HL-60 (cell line): ENCODE data around the gene TMEM213.

Source experiments
- DNase-seq, 2 experiments: peaks; one replicate each; pipeline ENCODE4 v3.0.0-alpha.2; 2010 to 2020; ENCODE audit warnings: low read depth in 1 of 2, low spot score in 1 of 2
- H3K27ac ChIP-seq: fragments of 250-450 bp; sonication (Bioruptor Pico); replicated peaks from 2 replicates; pipeline ENCODE4 v1.5.1; 2020; ENCODE audit warnings: mild to moderate bottlenecking, moderate library complexity
- H3K27me3 ChIP-seq: fragments of 250-450 bp; sonication (Bioruptor Pico); 2 replicates; pipeline ENCODE4 v1.5.1; 2021; ENCODE audit warnings: mild to moderate bottlenecking, moderate library complexity; ENCODE audit not compliant: insufficient read depth, poor library complexity, severe bottlenecking
- H3K4me3 ChIP-seq: replicated peaks from 2 replicates; pipeline ENCODE4 v1.5.1; 2011; ENCODE audit warnings: mild to moderate bottlenecking, control low read depth, low read length; ENCODE audit not compliant: insufficient read depth
- CTCF ChIP-seq: IDR thresholded peaks from one replicate; pipeline ENCODE4 v1.5.1; 2011; ENCODE audit warnings: low read length, control low read depth, inconsistent platforms; ENCODE audit not compliant: insufficient read depth
- GABPA ChIP-seq: IDR thresholded peaks from 2 replicates; pipeline ENCODE4 v1.6.1; 2012; ENCODE audit warnings: low read depth
- POLR2AphosphoS5 ChIP-seq: IDR thresholded peaks from 2 replicates; pipeline ENCODE4 v1.6.1; 2012; ENCODE audit warnings: low read depth
- REST ChIP-seq: IDR thresholded peaks from 2 replicates; pipeline ENCODE4 v1.6.1; 2012; ENCODE audit warnings: low read depth; ENCODE audit not compliant: insufficient replicate concordance
- SPI1 ChIP-seq: IDR thresholded peaks from 2 replicates; pipeline ENCODE4 v1.6.1; 2012; ENCODE audit warnings: low read depth, mild to moderate bottlenecking, borderline replicate concordance

Gene TMEM213

GRCh38 chr7:138853448-138853847 lies 55.7 kb downstream of the TMEM213 start:
- Histone ChIP-seq H3K27me3 (no peaks in the 10 kb centered on the region), H3K27ac (no peak overlapping the region), H3K4me3 (no peak overlapping the region)
- DNase-seq: no peak
- TF ChIP-seq REST: no peak
- TF ChIP-seq SPI1: no peak
- no peak for TF ChIP-seq CTCF
- no peak for TF ChIP-seq POLR2AphosphoS5
- TF ChIP-seq GABPA: no peak

- Histone ChIP-seq H3K27me3 (no peaks in the 10 kb centered on the region), H3K4me3 (no peak overlapping the region), H3K27ac (no peak overlapping the region)
- no peak for DNase-seq
- TF ChIP-seq POLR2AphosphoS5 (no peak), GABPA (no peak), SPI1 (no peak), CTCF (no peak), REST (no peak)
These were observed 56.4 kb downstream of the TMEM213 start for GRCh38 chr7:138854115-138854645.

GRCh38 chr7:138857728-138858127 lies 59.9 kb downstream of the TMEM213 start:
- no peak overlapping the region for H3K27ac ChIP-seq
- H3K4me3 ChIP-seq: no peak overlapping the region
- no peak for DNase-seq
- H3K27me3 ChIP-seq: no peaks in the 10 kb centered on the region
- TF ChIP-seq REST: no peak
- TF ChIP-seq SPI1: no peak
- TF ChIP-seq CTCF: no peak
